Stimulated activated CD4-positive, alpha-beta T cell treated with anti-CD3 and anti-CD28 coated beads, Interleukin-1b, Interleukin-23, amount 100 ng/mL, for 4 hours (primary cell): ENCODE measurements around the gene KLRF1.
A peak's percentile ranks its signal among the peaks of the same experiment; 100 is the strongest.

ENCODE experiments used
- DNase-seq, 2 donors: peaks; one replicate each; pipeline ENCODE4 v3.0.0-alpha.2; 2020; ENCODE audit warnings: low read depth in 2 of 2

The KLRF1 gene

DNA sequence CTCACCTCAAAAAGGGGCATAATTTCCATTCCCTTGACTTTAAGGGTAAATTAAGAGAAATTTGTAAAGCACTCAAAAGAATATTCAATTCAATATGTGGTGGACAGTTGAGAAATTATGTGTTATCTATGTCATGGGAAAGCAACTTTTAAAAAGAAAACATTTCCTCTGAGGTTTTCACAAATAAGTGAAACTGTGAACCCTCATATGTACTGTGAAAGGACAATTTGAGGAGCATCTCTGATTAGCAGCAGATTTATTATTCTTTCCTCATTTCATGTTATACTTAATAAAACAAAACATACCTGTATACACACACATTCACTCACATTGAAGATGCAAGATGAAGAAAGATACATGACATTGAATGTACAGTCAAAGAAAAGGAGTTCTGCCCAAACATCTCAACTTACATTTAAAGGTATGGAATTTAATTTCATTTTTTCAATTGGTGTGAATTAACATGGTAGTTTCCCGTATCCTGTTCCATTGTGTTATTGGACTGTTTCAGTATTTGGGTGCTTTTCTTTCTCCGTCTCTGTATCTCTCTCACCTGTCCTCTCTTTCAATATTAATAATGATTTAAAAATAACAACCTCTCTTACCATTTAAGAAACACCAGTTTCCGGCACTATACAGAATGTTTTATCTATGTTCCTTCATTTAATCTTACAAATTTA is at the start of gene KLRF1:
KLRF1 (plus strand) TSS at position 273 of the 680 bp plus-strand sequence; CDS start at position 337, 64 bp downstream.
- DNase-seq: no peak

GRCh38 chr12:9779209-9779608 is 48.1 kb upstream of the KLRF1 start:
- DNase-seq: no peak

- no peak for DNase-seq
Measured at GRCh38 chr12:9781360-9781759, 45.9 kb upstream of the KLRF1 start.

- no peak for DNase-seq
Measured at GRCh38 chr12:9782547-9783382, 44.5 kb upstream of the KLRF1 start.

- no peak for DNase-seq
Measured at GRCh38 chr12:9784326-9784725, 43.0 kb upstream of the KLRF1 start.

DNA sequence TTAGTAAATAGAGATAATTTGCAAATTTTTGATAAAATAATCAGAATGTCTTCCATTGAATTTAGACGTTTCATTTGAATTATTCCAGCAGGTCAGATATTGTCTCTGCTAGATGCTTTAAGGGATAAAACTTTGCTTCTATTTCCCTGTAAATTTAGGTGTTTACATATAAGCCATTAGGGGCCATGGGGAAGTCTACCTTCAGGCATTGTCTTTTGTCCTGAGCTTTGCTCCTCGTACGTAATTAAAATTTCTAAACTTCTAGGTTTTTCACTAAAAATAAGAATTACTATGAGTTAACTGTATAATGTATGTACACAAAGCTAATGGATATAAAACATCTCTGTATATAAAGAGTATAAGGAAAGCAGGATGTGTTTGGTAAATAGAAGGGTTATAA is 42.5 kb upstream of the KLRF1 start:
- DNase-seq: no peak

DNA sequence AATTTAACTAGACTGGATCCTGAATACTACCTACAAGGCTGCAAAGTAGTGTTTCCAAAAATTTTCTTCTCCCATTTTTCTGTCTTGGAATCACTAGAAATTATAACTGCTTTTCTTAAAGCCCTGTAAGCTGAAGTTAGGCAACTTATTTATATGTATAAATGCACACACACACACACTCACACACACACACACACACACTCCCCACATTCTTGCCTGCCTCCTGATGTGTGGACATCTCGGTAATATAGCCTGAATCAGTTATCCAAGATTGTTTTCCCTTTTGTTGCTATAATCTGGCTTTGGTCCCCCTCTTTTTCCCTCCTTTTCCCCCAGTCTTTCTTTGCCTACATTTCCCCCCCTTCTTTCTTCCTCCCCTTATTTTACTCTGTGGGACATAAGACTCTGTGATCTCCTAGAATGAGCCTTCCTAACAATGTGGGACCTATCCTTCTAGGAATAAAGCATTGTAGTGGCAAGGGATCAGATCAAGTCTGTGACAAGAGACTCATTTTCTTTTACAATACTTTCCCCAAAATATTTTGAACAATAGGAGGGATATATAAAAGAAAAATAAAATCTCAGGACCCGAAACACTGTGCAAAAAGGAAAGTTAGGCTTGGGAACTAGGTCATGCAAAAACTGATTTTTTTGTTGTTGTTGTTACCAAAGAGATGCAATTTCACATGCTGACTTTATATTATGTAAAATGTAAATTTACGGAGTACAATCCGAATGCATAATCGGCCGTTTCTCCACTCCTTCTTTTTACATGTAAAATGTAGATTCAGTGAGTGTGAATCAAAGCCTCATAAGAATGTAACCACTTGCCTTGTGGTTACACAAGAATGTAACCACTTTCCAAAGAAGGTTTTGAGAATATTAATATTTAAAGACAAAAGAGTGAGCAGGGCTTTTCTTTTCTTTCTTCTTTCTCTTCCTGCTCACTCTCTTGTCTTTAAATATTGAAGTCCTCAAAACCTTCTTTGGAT is 40.3 kb upstream of the KLRF1 start:
- no peak for DNase-seq

DNA sequence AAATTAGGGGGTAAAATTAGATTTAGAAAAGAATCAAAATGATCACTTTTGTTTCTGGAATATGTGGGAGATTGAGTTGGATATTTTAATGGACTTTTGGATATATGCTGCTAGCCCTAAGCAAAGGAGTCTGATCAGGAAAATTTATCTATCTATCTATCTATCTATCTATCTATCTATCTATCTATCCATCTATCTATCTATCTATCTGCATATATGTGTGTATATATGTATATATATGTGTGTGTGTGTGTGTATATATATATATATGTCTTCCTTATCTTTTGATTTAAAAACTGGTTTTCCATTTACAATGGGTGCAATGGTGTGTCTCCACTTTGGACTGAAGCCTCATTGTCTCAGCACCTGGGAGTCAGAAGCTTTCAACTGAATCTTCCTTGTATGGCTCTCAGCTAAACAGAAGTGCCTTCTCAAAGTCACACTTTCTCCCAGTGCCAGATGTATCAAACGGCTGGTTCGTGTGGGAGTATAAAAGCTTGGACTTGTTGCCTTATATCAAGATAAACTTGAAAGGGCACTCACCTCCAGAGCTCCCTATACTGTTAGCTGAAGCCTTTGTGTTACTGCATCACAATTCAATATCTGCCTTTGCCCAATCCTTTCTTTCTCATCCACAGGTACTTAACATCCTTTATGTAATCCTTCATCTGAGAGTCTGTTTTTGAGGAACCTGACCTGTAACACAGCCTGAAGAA is 34.9 kb upstream of the KLRF1 start:
- DNase-seq: no peak

DNA sequence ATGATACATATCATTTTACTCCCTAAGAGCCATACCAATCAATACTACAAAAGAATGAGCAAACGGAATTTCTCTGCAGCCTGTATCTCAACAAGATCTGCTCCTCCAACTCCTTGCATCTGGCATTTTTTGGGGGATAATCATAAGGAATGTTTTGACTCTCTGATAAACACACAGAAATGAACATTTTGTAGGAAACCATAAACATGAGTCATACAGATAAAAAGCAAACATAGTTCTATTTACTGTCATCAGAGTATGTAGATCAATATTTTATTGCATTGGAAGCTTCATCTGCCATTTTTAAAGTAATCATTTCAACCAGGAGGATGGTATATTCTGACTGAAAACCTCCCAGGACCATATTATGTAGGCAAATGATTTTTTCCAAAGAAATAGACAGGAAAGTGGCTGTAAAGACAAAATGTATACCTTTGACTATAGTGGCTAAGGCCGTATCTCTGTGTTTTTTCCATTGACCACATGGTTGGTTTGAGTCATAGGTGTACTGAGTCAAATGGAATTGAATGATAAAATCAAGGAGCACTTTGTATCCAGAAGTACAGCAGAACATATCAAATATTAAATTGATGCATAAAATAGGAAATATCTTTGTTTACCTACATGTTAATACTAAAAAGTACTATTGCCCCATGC is 34.2 kb upstream of the KLRF1 start:
- no peak for DNase-seq

GRCh38 chr12:9793779-9794395 is 33.4 kb upstream of the KLRF1 start:
- no peak for DNase-seq

- DNase-seq: no peak
Measured at GRCh38 chr12:9794484-9795093, 32.7 kb upstream of the KLRF1 start.

DNA sequence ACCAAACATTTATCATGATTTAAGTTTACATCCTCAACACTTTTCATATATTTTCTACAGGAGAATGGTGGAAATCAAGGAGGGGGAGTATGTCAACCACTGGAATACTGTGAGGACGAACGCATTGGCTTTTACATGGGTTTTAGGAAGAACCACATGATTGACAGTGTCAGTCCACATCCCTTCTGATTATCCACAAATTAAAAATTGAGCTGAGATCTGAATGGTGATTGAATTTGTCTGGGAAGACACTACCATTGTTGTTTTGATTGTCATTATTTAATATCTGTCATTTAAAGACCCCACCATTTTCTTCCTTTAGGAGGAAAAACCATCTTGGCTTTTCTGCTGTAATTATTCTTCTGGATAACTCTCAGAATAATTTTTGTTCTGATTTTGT is 31.3 kb upstream of the KLRF1 start:
- DNase-seq: no peak

GRCh38 chr12:9796346-9796745 is 30.9 kb upstream of the KLRF1 start:
- DNase-seq: no peak

- no peak for DNase-seq
Measured at GRCh38 chr12:9796971-9797370, 30.3 kb upstream of the KLRF1 start.

DNA sequence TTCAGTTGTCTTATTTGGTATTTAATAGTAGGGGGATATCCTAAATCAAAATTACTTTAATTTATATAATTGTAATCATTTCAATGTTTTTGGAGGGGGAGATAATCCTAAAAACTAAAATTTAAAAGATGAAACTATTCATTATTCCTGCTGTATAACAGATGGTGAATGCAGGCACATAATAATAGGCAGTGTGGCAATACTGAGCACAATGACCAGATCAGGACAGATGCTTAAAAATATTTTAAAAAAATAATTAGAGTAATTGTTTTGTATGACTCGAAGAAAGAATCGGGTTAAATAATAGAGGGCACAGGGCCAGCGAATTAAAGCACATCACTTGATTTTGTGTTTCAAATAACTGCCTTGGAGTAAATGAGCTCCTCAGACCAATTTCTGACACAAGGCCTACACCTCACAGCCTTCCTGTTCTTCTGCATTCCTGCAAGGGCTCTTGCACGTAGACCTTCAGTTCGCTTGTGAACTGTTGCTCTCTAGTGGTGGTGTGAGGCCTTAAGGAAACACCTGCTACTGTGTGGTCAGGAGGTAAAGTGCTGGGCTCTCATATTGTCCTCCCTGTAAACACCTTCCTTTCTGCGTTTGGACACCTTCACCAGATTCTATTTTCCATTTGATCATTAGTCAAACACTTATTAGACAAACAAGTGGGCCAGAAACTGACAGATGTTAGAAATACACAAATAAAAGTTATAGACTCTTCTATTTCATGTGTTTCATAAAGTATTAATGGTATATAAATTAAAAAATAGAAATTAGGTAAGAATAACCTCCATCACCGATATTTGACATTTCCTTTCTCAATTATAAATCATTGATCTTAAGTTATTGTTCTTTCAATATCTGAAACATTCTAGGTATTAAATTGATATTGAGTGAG is 29.3 kb upstream of the KLRF1 start:
- peak; percentile 13 to 51 for DNase-seq

DNA sequence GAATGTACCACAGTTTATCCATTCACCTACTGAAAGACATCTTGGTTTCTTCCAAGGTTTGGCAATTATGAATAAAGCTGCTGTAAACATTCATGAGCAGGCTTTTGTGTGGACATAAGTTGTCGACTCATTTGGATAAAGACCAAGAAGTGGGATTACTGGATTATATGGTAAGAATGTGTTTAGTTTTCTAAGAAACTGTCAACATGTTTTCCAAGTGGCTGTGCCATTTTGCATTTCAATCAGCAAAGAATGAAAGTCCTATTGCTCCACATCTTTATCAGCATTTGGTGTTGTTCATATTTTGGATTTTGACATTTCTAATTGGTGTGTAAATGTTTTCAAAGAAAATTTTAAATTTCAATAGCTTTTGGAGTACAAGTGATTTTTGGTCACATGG is 27.3 kb upstream of the KLRF1 start:
- no peak for DNase-seq

GRCh38 chr12:9805883-9806282 is 21.4 kb upstream of the KLRF1 start:
- no peak for DNase-seq

DNA sequence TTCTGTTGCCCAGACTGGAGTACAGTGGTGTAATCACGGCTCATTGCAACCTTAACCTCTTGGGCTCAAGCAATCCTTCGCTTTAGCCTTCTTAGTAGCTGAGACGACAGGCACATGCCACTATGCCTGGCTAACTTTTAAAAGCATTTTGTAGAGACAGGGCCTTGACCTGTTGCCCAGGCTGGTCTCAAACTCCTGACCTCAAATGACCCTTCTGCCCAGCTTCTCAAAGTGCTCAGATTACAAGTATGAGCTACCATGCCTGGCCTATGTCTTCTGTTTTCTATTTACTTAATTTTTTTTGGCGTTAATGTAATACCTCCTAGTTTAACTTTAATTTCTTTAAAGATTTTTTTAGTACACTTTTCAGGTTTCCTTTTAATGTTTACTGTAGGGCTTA is 20.6 kb upstream of the KLRF1 start:
- no peak for DNase-seq

DNA sequence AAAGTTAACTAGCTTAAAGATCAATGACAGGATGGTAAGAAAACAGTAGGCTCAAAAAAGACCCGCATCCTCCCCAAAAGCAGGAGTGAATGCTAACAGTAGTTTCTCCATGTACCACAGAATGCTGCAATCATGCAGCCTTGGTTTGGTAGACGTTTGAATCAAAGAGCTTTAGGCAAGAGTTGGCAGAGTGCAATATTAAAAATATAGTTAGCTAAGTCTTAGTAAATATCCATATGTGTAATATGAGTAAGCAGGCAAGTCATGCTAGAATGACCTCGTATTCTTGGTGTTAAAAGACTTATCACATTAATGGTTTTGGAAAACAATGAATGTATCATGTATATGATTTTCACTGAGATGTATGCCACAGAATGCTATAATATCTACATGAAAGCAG is 18.8 kb upstream of the KLRF1 start:
- DNase-seq: no peak
